IMR-90 (cell line): ENCODE measurements around the gene ABR. TPM values are rescaled to one million over a fixed set of nuclear protein-coding genes. Genes with fewer than 3 reads are reported as not detected.

Experiments used
- ATAC-seq: fragments of 200-7000 bp; cut with Tn5 transposase; 2 replicates; pipeline ENCODE4 v1.9.1; 2020; ENCODE audit warnings: low read depth, mild to moderate bottlenecking, moderate library complexity
- BruUV-seq: library from RNA; stranded (reverse); fragments of 400-500 nt; replicated peaks from 2 replicates; lab custom pipeline; 2021; lab: Mats Ljungman, UMichigan
- CTCF ChIA-PET: fragments of 300-600 bp; formaldehyde crosslinking; extraction: SDS; loops from one replicate; lab custom pipeline; 2021; ENCODE audit warnings: antibody characterized with exemption; lab: Yijun Ruan, JAX
- POLR2A ChIA-PET: fragments of 300-600 bp; sonication (Branson Sonifier 250); formaldehyde crosslinking; loops from one replicate; lab custom pipeline; 2022; ENCODE audit warnings: antibody characterized with exemption; ENCODE audit not compliant: unreplicated experiment; lab: Charles Lee
- DNase-seq: peaks from one replicate; pipeline ENCODE4 v3.0.0; 2013
- H2AFZ ChIP-seq: replicated peaks from 2 replicates; pipeline ENCODE3; 2013; ENCODE audit warnings: low read length, mild to moderate bottlenecking; ENCODE audit not compliant: poor library complexity
- H2AK5ac ChIP-seq: 2 replicates; pipeline ENCODE4 v1.6.1; 2013; ENCODE audit warnings: low read depth, low read length, inconsistent platforms
- H2AK9ac ChIP-seq: replicated peaks from 2 replicates; pipeline ENCODE3; 2013; ENCODE audit warnings: mild to moderate bottlenecking, low read depth, low read length, moderate library complexity; ENCODE audit not compliant: poor library complexity
- H2BK120ac ChIP-seq: 2 replicates; pipeline ENCODE4 v1.6.1; 2013; ENCODE audit warnings: low read depth, low read length, inconsistent platforms
- H2BK15ac ChIP-seq: 3 replicates; pipeline ENCODE4 v1.6.1; 2013; ENCODE audit warnings: low read depth, low read length, inconsistent platforms
- H2BK20ac ChIP-seq: 2 replicates; pipeline ENCODE4 v1.6.1; 2013; ENCODE audit warnings: low read depth, mild to moderate bottlenecking, inconsistent platforms, low read length, moderate library complexity
- H2BK5ac ChIP-seq: 2 replicates; pipeline ENCODE4 v1.6.1; 2013; ENCODE audit warnings: mild to moderate bottlenecking, low read depth, low read length, inconsistent platforms; ENCODE audit not compliant: poor library complexity, severe bottlenecking
- H3K14ac ChIP-seq: replicated peaks from 2 replicates; pipeline ENCODE4 v1.6.1; 2013; ENCODE audit warnings: low read depth, low read length, inconsistent platforms
- H3K18ac ChIP-seq: 2 replicates; pipeline ENCODE4 v1.6.1; 2013; ENCODE audit warnings: low read depth, low read length, control low read depth
- H3K23ac ChIP-seq: 2 replicates; pipeline ENCODE4 v1.6.1; 2013; ENCODE audit warnings: low read depth, low read length, inconsistent platforms
- H3K27ac ChIP-seq: 2 replicates; pipeline ENCODE4 v1.5.1; 2013; ENCODE audit warnings: mild to moderate bottlenecking, control low read depth, low read length; ENCODE audit not compliant: insufficient read depth
- H3K27me3 ChIP-seq: 2 replicates; pipeline ENCODE4 v1.6.1; 2013; ENCODE audit warnings: low read length; ENCODE audit not compliant: control insufficient read depth, insufficient read depth
- H3K36me3 ChIP-seq: 2 replicates; pipeline ENCODE4 v1.6.1; 2013; ENCODE audit warnings: low read length, mixed read lengths; ENCODE audit not compliant: control insufficient read depth, insufficient read depth
- H3K4ac ChIP-seq: 2 replicates; pipeline ENCODE4 v1.6.1; 2013; ENCODE audit warnings: low read depth, low read length, inconsistent platforms
- H3K4me1 ChIP-seq: 2 replicates; pipeline ENCODE4 v1.6.1; 2013; ENCODE audit warnings: low read length, mixed read lengths; ENCODE audit not compliant: control insufficient read depth, insufficient read depth
- H3K4me2 ChIP-seq: 2 replicates; pipeline ENCODE4 v1.6.1; 2013; ENCODE audit warnings: low read depth, mild to moderate bottlenecking, control low read depth, low read length, moderate library complexity
- H3K4me3 ChIP-seq: 2 replicates; pipeline ENCODE4 v1.5.1; 2013; ENCODE audit warnings: low read depth, mild to moderate bottlenecking, control low read depth, low read length, moderate library complexity; ENCODE audit not compliant: insufficient read depth
- H3K56ac ChIP-seq: 2 replicates; pipeline ENCODE4 v1.6.1; 2013; ENCODE audit warnings: low read length, inconsistent platforms; ENCODE audit not compliant: insufficient read depth; ENCODE audit errors: extremely low read depth
- H3K79me1 ChIP-seq, 2 experiments: 2 replicates each; pipeline ENCODE4 v1.6.1; 2013; ENCODE audit warnings: low read length in 2 of 2, inconsistent platforms in 1 of 2, low read depth in 1 of 2
- H3K9ac ChIP-seq: 2 replicates; pipeline ENCODE4 v1.6.1; 2013; ENCODE audit warnings: low read depth, low read length, control low read depth
- H3K9me1 ChIP-seq: 2 replicates; pipeline ENCODE4 v1.6.1; 2013; ENCODE audit warnings: low read length, inconsistent platforms; ENCODE audit not compliant: insufficient read depth
- H3K9me3 ChIP-seq: 2 replicates; pipeline ENCODE4 v1.6.1; 2013; ENCODE audit warnings: low read length; ENCODE audit not compliant: control insufficient read depth, insufficient read depth
- H4K20me1 ChIP-seq: 2 replicates; pipeline ENCODE4 v1.6.1; 2013; ENCODE audit warnings: low read length, inconsistent platforms; ENCODE audit not compliant: insufficient read depth
- H4K5ac ChIP-seq: 2 replicates; pipeline ENCODE4 v1.6.1; 2013; ENCODE audit warnings: mild to moderate bottlenecking, low read depth, low read length, control low read depth
- H4K8ac ChIP-seq, 2 experiments: 2 replicates each; pipeline ENCODE4 v1.6.1; 2013; ENCODE audit warnings: low read depth in 2 of 2, low read length in 2 of 2, control low read depth in 1 of 2, inconsistent platforms in 1 of 2
- H4K91ac ChIP-seq: 2 replicates; pipeline ENCODE4 v1.6.1; 2013; ENCODE audit warnings: low read depth, low read length, inconsistent platforms; ENCODE audit not compliant: insufficient read depth
- BHLHE40 ChIP-seq: fragments of 150-350 bp; IDR thresholded peaks from 2 replicates; pipeline ENCODE4 v1.6.1; 2016; ENCODE audit warnings: mild to moderate bottlenecking, low read depth, low read length
- CEBPB ChIP-seq: IDR thresholded peaks from 2 replicates; pipeline ENCODE4 v1.6.1; 2012; ENCODE audit warnings: low read depth, low read length, improper control_type of control experiment
- CHD1 ChIP-seq: IDR thresholded peaks from 2 replicates; pipeline ENCODE4 v1.6.1; 2012; ENCODE audit warnings: low read depth, low read length, improper control_type of control experiment
- CTCF ChIP-seq: conservative IDR thresholded peaks from 2 replicates; pipeline ENCODE4 v1.5.1; 2012; ENCODE audit warnings: mild to moderate bottlenecking, low read depth, low read length, improper control_type of control experiment
- FOS ChIP-seq: fragments of 150-350 bp; IDR thresholded peaks from 2 replicates; pipeline ENCODE4 v1.6.1; 2016; ENCODE audit warnings: low read depth, low read length
- MAFK ChIP-seq: IDR thresholded peaks from 2 replicates; pipeline ENCODE4 v1.6.1; 2012; ENCODE audit warnings: low read depth, low read length, improper control_type of control experiment
- MAZ ChIP-seq: IDR thresholded peaks from 2 replicates; pipeline ENCODE4 v1.6.1; 2012; ENCODE audit warnings: low read depth, mild to moderate bottlenecking, low read length, improper control_type of control experiment, moderate library complexity, borderline replicate concordance
- MXI1 ChIP-seq: IDR thresholded peaks from 2 replicates; pipeline ENCODE4 v1.6.1; 2012; ENCODE audit warnings: low read depth, mild to moderate bottlenecking, low read length, moderate library complexity, borderline replicate concordance
- NFE2L2 ChIP-seq: fragments of 150-350 bp; IDR thresholded peaks from 2 replicates; pipeline ENCODE4 v1.6.1; 2016; ENCODE audit warnings: low read depth, mild to moderate bottlenecking, low read length
- POLR2A ChIP-seq: IDR thresholded peaks from 2 replicates; pipeline ENCODE4 v1.6.1; 2012; ENCODE audit warnings: mild to moderate bottlenecking, low read depth, low read length
- RAD21 ChIP-seq: IDR thresholded peaks from 2 replicates; pipeline ENCODE4 v1.6.1; 2012; ENCODE audit warnings: low read length, improper control_type of control experiment
- RCOR1 ChIP-seq: IDR thresholded peaks from 2 replicates; pipeline ENCODE4 v1.6.1; 2012; ENCODE audit warnings: mild to moderate bottlenecking, low read length, improper control_type of control experiment; ENCODE audit not compliant: insufficient replicate concordance
- RFX5 ChIP-seq: IDR thresholded peaks from 2 replicates; pipeline ENCODE4 v1.8.0; 2012; ENCODE audit warnings: low read depth, mild to moderate bottlenecking, low read length, moderate library complexity
- SMC3 ChIP-seq: fragments of 150-350 bp; IDR thresholded peaks from 2 replicates; pipeline ENCODE4 v1.6.1; 2016; ENCODE audit warnings: low read depth, mild to moderate bottlenecking, antibody characterized with exemption, low read length, moderate library complexity
- USF2 ChIP-seq: fragments of 150-350 bp; IDR thresholded peaks from 2 replicates; pipeline ENCODE4 v1.6.1; 2017; ENCODE audit warnings: mild to moderate bottlenecking, antibody characterized with exemption, low read length, low read depth
- WGBS, 2 experiments: methylation state at CpG; one replicate each; pipeline versions ENCODE4 v1.1.5 to v1.1.7; 2013; ENCODE audit warnings: missing lambda C conversion rate in 2 of 2; ENCODE audit not compliant: insufficient read length in 1 of 2; ENCODE audit errors: extremely low coverage in 2 of 2; 5-methylcytosine and 5-hydroxymethylcytosine counted together
- dilution Hi-C: fragments of 300-500 bp; cut with HindIII; formaldehyde crosslinking; loops from one replicate; pipeline ENCODE4 v1.14.3; 2018; ENCODE audit warnings: low sequenced_read_pairs; ENCODE audit not compliant: unreplicated experiment
- in situ Hi-C: fragments of 300-500 bp; cut with MboI; formaldehyde crosslinking; loops from 3 replicates; pipeline ENCODE4 v1.14.3; 2019; ENCODE audit warnings: low sequenced_read_pairs, inconsistent platforms, mixed read lengths
- intact Hi-C: fragments of 100-400 bp; cut with micrococcal nuclease; formaldehyde crosslinking; loops from 2 replicates; pipeline ENCODE4 v1.10.0; 2022
- polyA plus RNA-seq, 3 experiments: library from polyadenylated mRNA; depleted of rRNA; stranded (reverse); fragments of >200 nt; gene quantifications; 2 replicates each; pipeline ENCODE4 v1.2.3, GENCODE V29; 2012; ENCODE audit warnings: low replicate concordance in 1 of 3
- total RNA-seq: library from RNA; depleted of rRNA; stranded (reverse); fragments of >200 nt; gene quantifications from 2 replicates; pipeline ENCODE4 v1.2.3, GENCODE V29; 2012
- TF ChIP-seq, protein P1 (sequence below): fragments of 150-350 bp; IDR thresholded peaks from 2 replicates; pipeline ENCODE4 v1.6.1; 2016; ENCODE audit warnings: low read depth, mild to moderate bottlenecking, low read length, moderate library complexity, borderline replicate concordance

The ABR gene
- total and polyA plus RNA-seq, 2 of the 4 experiments (the other 2 are of a cell fraction) = 28.3 to 79.7 TPM

- no peak overlapping the region for H4K91ac ChIP-seq
- DNase-seq = no peak
- dilution Hi-C loops (no loop called here), intact Hi-C loops (no loop called here), in situ Hi-C loops (no loop called here)
- peak overlapping the region; percentile 78 for H2AFZ ChIP-seq
- H3K9me3 ChIP-seq = peaks cover 2% of the 10 kb centered on the region; the same call in 1 of the 2 replicates
- CTCF ChIA-PET = no interaction called here
- BruUV-seq = no TSS peak
- no peak overlapping the region for H3K9ac ChIP-seq
- peak; percentile 68 for ATAC-seq
- H3K4ac ChIP-seq = no peak overlapping the region
- H3K36me3 ChIP-seq = no peaks in the 10 kb centered on the region
- TF ChIP-seq NFE2L2 (no peak), CTCF (no peak), RFX5 (no peak), POLR2A (no peak), MAFK (no peak), MXI1 (no peak), CEBPB (no peak), RAD21 (no peak), MAZ (no peak), SMC3 (no peak), CHD1 (no peak), FOS (no peak), BHLHE40 (no peak), RCOR1 (no peak), USF2 (no peak)
- TF ChIP-seq, protein P1, sequence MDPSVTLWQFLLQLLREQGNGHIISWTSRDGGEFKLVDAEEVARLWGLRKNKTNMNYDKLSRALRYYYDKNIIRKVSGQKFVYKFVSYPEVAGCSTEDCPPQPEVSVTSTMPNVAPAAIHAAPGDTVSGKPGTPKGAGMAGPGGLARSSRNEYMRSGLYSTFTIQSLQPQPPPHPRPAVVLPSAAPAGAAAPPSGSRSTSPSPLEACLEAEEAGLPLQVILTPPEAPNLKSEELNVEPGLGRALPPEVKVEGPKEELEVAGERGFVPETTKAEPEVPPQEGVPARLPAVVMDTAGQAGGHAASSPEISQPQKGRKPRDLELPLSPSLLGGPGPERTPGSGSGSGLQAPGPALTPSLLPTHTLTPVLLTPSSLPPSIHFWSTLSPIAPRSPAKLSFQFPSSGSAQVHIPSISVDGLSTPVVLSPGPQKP = no peak
- no peaks in the 10 kb centered on the region for H3K9me1 ChIP-seq
- H3K14ac ChIP-seq = no peak overlapping the region
- H3K23ac ChIP-seq = no peak overlapping the region
- no peak overlapping the region for H2BK5ac ChIP-seq
- H3K27me3 ChIP-seq = peaks cover 61% of the 10 kb centered on the region
- 1% methylated on average over 39 of the region's 74 CpGs; no CpG with 5 or more reads in 1 of the 2 experiments for WGBS, 2 experiments
- H3K4me2 ChIP-seq = peak overlapping the region; percentile 53
- H2AK5ac ChIP-seq = no peak overlapping the region
- peaks cover 4% of the 10 kb centered on the region for H3K4me1 ChIP-seq
- no peak overlapping the region for H2BK20ac ChIP-seq
- no peak overlapping the region for H3K27ac ChIP-seq
- no peak overlapping the region for H3K56ac ChIP-seq
- H2BK120ac ChIP-seq = no peak overlapping the region
- H2BK15ac ChIP-seq = no peak overlapping the region
- H3K18ac ChIP-seq = no peak overlapping the region
- POLR2A ChIA-PET = interaction anchor here (0.6 kb wide), 3 partner anchors 196 to 342 kb away, joined by 3 to 6 read pairs (median 3); no protein-coding TSS in a partner anchor
- no peak overlapping the region for H4K8ac ChIP-seq
- H3K4me3 ChIP-seq = peak overlapping the region; percentile 35
- H4K20me1 ChIP-seq = peaks cover 6% of the 10 kb centered on the region
- no peaks in the 10 kb centered on the region for H3K79me1 ChIP-seq
- H4K5ac ChIP-seq = no peak overlapping the region
- H2AK9ac ChIP-seq = no peak overlapping the region
Observed at GRCh38 chr17:1229349-1229899, 49.6 kb upstream of the ABR start.
